SK-N-SH (cell line): ENCODE data around the gene HS3ST4. TPM values are rescaled to one million over a fixed set of nuclear protein-coding genes. Genes with fewer than 3 reads are reported as not detected.

Source experiments
- CTCF ChIA-PET: fragments of 300-600, 350-600 bp; formaldehyde crosslinking; extraction: SDS; loops from one replicate; lab custom pipeline; 2021; lab: Yijun Ruan, JAX
- POLR2A ChIA-PET: fragments of 350-600 bp; sonication (Branson Sonifier 250); formaldehyde crosslinking; extraction: SDS; loops from one replicate; lab custom pipeline; 2020; ENCODE audit warnings: antibody characterized with exemption, inconsistent platforms; lab: Yijun Ruan, JAX
- DNase-seq: peaks from one replicate; pipeline ENCODE4 v3.0.0; 2012
- H2AFZ ChIP-seq: fragments of 200-600 bp; sonication (generic); 2 replicates; pipeline ENCODE4 v1.8.1; 2016; ENCODE audit warnings: antibody characterized with exemption, mild to moderate bottlenecking, low read depth
- H3F3A ChIP-seq: fragments of 200-600 bp; sonication (generic); replicated peaks from 2 replicates; pipeline ENCODE3; 2016; ENCODE audit warnings: antibody characterized with exemption, mild to moderate bottlenecking; ENCODE audit not compliant: insufficient read depth
- H3K27ac ChIP-seq, 2 experiments: fragments of 200-500 bp in 1 of 2; fragments of 200-600 bp in 1 of 2; sonication (Bioruptor generic) in 1 of 2; sonication (generic), shearing (Covaris generic) in 1 of 2; 2 replicates each; pipeline versions ENCODE4 v1.5.1 to v1.6.1; 2014 to 2016; ENCODE audit warnings: low read depth in 2 of 2, inconsistent platforms in 1 of 2, low read length in 1 of 2, mild to moderate bottlenecking in 1 of 2, mixed read lengths in 1 of 2
- H3K27me3 ChIP-seq: fragments of 200-600 bp; sonication (generic), shearing (Covaris generic); 2 replicates; pipeline ENCODE4 v1.6.1; 2016; ENCODE audit warnings: mixed run types; ENCODE audit not compliant: insufficient read depth
- H3K36me3 ChIP-seq, 2 experiments: fragments of 200-500 bp in 1 of 2; fragments of 200-600 bp in 1 of 2; sonication (Bioruptor generic) in 1 of 2; sonication (generic) in 1 of 2; replicated peaks in 1 of 2; 2 replicates each; pipeline versions ENCODE3 to v1.5.1; 2014 to 2016; ENCODE audit warnings: low read length in 1 of 2, mild to moderate bottlenecking in 1 of 2; ENCODE audit not compliant: insufficient read depth in 2 of 2, control insufficient read depth in 1 of 2
- H3K4me1 ChIP-seq, 2 experiments: fragments of 200-500 bp in 1 of 2; fragments of 200-600 bp in 1 of 2; sonication (Bioruptor generic) in 1 of 2; sonication (generic), shearing (Covaris generic) in 1 of 2; 2 replicates each; pipeline versions ENCODE4 v1.5.1 to v1.6.1; 2014 to 2016; ENCODE audit warnings: low read depth in 1 of 2, low read length in 1 of 2, mixed run types in 1 of 2; ENCODE audit not compliant: insufficient read depth in 2 of 2, control insufficient read depth in 1 of 2
- H3K4me2 ChIP-seq: fragments of 200-600 bp; sonication (generic), shearing (Covaris generic); 2 replicates; pipeline ENCODE4 v1.6.1; 2017; ENCODE audit warnings: mixed run types
- H3K4me3 ChIP-seq, 2 experiments: fragments of 200-500 bp in 1 of 2; fragments of 200-600 bp in 1 of 2; sonication (Bioruptor generic) in 1 of 2; sonication (generic), shearing (Covaris generic) in 1 of 2; 2 replicates each; pipeline versions ENCODE4 v1.5.1 to v1.8.1; 2014 to 2016; ENCODE audit warnings: low read depth in 2 of 2, inconsistent platforms in 1 of 2, low read length in 1 of 2, mild to moderate bottlenecking in 1 of 2, mixed read lengths in 1 of 2, moderate library complexity in 1 of 2
- H3K79me2 ChIP-seq: fragments of 200-600 bp; sonication (generic); 2 replicates; pipeline ENCODE4 v1.8.1; 2017; ENCODE audit warnings: mild to moderate bottlenecking; ENCODE audit not compliant: insufficient read depth
- H3K9ac ChIP-seq: fragments of 200-600 bp; sonication (generic); 2 replicates; pipeline ENCODE4 v1.6.1; 2017; ENCODE audit warnings: mixed run types
- H3K9me2 ChIP-seq: fragments of 200-600 bp; sonication (generic); 2 replicates; pipeline ENCODE4 v1.6.1; 2017; ENCODE audit warnings: mixed run types
- H3K9me3 ChIP-seq: fragments of 200-600 bp; sonication (generic); 2 replicates; pipeline ENCODE4 v1.6.1; 2017; ENCODE audit warnings: mixed run types, mild to moderate bottlenecking, moderate library complexity
- H4K20me1 ChIP-seq: fragments of 200-600 bp; sonication (generic); 2 replicates; pipeline ENCODE4 v1.6.1; 2017; ENCODE audit warnings: mild to moderate bottlenecking, mixed run types; ENCODE audit not compliant: insufficient read depth
- CHD2 ChIP-seq: fragments of 150-350 bp; IDR thresholded peaks from 2 replicates; pipeline ENCODE4 v1.6.1; 2018; ENCODE audit warnings: low read length; ENCODE audit not compliant: partially characterized antibody
- CTCF ChIP-seq: fragments of 200-600 bp; sonication (generic); IDR thresholded peaks from 2 replicates; pipeline ENCODE4 v1.6.1; 2017; ENCODE audit warnings: antibody characterized with exemption, mild to moderate bottlenecking, moderate library complexity
- ELF1 ChIP-seq: IDR thresholded peaks from 2 replicates; pipeline ENCODE4 v1.4.0; 2012
- EZH2phosphoT487 ChIP-seq: fragments of 200-600 bp; sonication (generic); IDR thresholded peaks from 2 replicates; pipeline ENCODE4 v1.6.1; 2017; ENCODE audit warnings: low read depth, mixed run types, mild to moderate bottlenecking, antibody characterized with exemption, moderate library complexity, borderline replicate concordance
- FOXJ3 ChIP-seq: sonication (generic); formaldehyde crosslinking; IDR thresholded peaks from 2 replicates; pipeline ENCODE4 v1.5.1; 2020; ENCODE audit warnings: mild to moderate bottlenecking, missing genetic modification reagents
- FOXM1 ChIP-seq: IDR thresholded peaks from 2 replicates; pipeline ENCODE4 v1.4.0; 2012; ENCODE audit warnings: low read depth, mild to moderate bottlenecking
- GABPA ChIP-seq: IDR thresholded peaks from 2 replicates; pipeline ENCODE4 v1.4.0; 2012; ENCODE audit warnings: low read depth, mild to moderate bottlenecking
- IRF3 ChIP-seq: fragments of 150-350 bp; IDR thresholded peaks from 2 replicates; pipeline ENCODE4 v1.6.1; 2016; ENCODE audit warnings: mild to moderate bottlenecking, low read depth, low read length
- MEF2A ChIP-seq: IDR thresholded peaks from 2 replicates; pipeline ENCODE4 v1.4.0; 2012; ENCODE audit warnings: low read depth, borderline replicate concordance
- NRF1 ChIP-seq: IDR thresholded peaks from 2 replicates; pipeline ENCODE4 v1.6.1; 2012; ENCODE audit warnings: low read depth, mild to moderate bottlenecking, low read length
- POLR2AphosphoS5 ChIP-seq: IDR thresholded peaks from 2 replicates; pipeline ENCODE4 v1.6.1; 2012; ENCODE audit warnings: low read depth, low read length
- REST ChIP-seq: IDR thresholded peaks from 2 replicates; pipeline ENCODE4 v1.6.1; 2012; ENCODE audit warnings: mild to moderate bottlenecking, low read depth, low read length, moderate library complexity
- TCF12 ChIP-seq: IDR thresholded peaks from 2 replicates; pipeline ENCODE4 v1.4.0; 2012
- TEAD4 ChIP-seq: IDR thresholded peaks from 2 replicates; pipeline ENCODE4 v1.4.0; 2012; ENCODE audit warnings: mild to moderate bottlenecking, borderline replicate concordance; ENCODE audit not compliant: insufficient read depth
- polyA plus RNA-seq, 3 experiments: library from polyadenylated mRNA; depleted of rRNA; stranded (reverse); fragments of >200 nt; gene quantifications; 2 replicates each; pipeline ENCODE4 v1.2.3, GENCODE V29; 2012
- TF ChIP-seq, protein P1 (sequence below): IDR thresholded peaks from 2 replicates; pipeline ENCODE4 v1.4.0; 2012; ENCODE audit warnings: low read depth, borderline replicate concordance

Gene HS3ST4
- polyA plus RNA-seq, 1 of the 3 experiments (the other 2 are of a cell fraction): not detected

GRCh38 chr16:25874196-25874595 is 182.4 kb downstream of the HS3ST4 start:
- H3F3A ChIP-seq: no peaks in the 10 kb centered on the region
- no peaks in the 10 kb centered on the region for H3K36me3 ChIP-seq
- CTCF ChIA-PET: no interaction called here
- H3K27ac ChIP-seq: no peak overlapping the region
- H2AFZ ChIP-seq: no peak overlapping the region
- H4K20me1 ChIP-seq: no peaks in the 10 kb centered on the region
- H3K4me1 ChIP-seq: no peaks in the 10 kb centered on the region
- no peaks in the 10 kb centered on the region for H3K9me2 ChIP-seq
- H3K9me3 ChIP-seq: no peaks in the 10 kb centered on the region
- no peaks in the 10 kb centered on the region for H3K27me3 ChIP-seq
- no peak for TF ChIP-seq POLR2AphosphoS5
- TF ChIP-seq GABPA: no peak
- no peak for TF ChIP-seq TCF12
- TF ChIP-seq, protein P1, sequence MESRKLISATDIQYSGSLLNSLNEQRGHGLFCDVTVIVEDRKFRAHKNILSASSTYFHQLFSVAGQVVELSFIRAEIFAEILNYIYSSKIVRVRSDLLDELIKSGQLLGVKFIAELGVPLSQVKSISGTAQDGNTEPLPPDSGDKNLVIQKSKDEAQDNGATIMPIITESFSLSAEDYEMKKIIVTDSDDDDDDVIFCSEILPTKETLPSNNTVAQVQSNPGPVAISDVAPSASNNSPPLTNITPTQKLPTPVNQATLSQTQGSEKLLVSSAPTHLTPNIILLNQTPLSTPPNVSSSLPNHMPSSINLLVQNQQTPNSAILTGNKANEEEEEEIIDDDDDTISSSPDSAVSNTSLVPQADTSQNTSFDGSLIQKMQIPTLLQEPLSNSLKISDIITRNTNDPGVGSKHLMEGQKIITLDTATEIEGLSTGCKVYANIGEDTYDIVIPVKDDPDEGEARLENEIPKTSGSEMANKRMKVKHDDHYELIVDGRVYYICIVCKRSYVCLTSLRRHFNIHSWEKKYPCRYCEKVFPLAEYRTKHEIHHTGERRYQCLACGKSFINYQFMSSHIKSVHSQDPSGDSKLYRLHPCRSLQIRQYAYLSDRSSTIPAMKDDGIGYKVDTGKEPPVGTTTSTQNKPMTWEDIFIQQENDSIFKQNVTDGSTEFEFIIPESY: no peak
- TF ChIP-seq FOXJ3 (CRISPR knock-in tag): no peak
- no peak for TF ChIP-seq NRF1
- TF ChIP-seq REST: no peak
- TF ChIP-seq FOXM1: no peak
- no peak for TF ChIP-seq CHD2
- TF ChIP-seq TEAD4: no peak
- TF ChIP-seq ELF1: no peak
- TF ChIP-seq CTCF: no peak
- TF ChIP-seq MEF2A: no peak
- TF ChIP-seq EZH2phosphoT487: no peak
- no peak for TF ChIP-seq IRF3
- TF ChIP-seq, all 33 proteins: peak for 0
- no peak for DNase-seq
- Histone ChIP-seq H3K79me2 (no peaks in the 10 kb centered on the region), H3K4me3 (no peak overlapping the region), H3K9ac (no peak overlapping the region), H3K4me2 (no peak overlapping the region)
- POLR2A ChIA-PET: no interaction called here
